Subcutaneous abdominal adipose tissue (tissue), 5 donors: ENCODE results near the gene NAPB.

ENCODE experiments used
- H3K27ac ChIP-seq: one replicate; pipeline ENCODE4 v1.7.0; 2013; ENCODE audit warnings: low read depth, mild to moderate bottlenecking, inconsistent platforms, low read length, moderate library complexity
- H3K27me3 ChIP-seq, 5 donors: one replicate each; pipeline ENCODE4 v1.7.0; 2013; ENCODE audit warnings: low read length in 5 of 5, inconsistent platforms in 1 of 5; ENCODE audit not compliant: control insufficient read depth in 5 of 5, insufficient read depth in 4 of 5
- H3K36me3 ChIP-seq, 5 donors: one replicate each; pipeline ENCODE4 v1.7.0; 2013; ENCODE audit warnings: low read length in 5 of 5; ENCODE audit not compliant: control insufficient read depth in 5 of 5, insufficient read depth in 5 of 5
- H3K4me1 ChIP-seq, 5 donors: one replicate each; pipeline ENCODE4 v1.7.0; 2013; ENCODE audit warnings: low read length in 5 of 5, mild to moderate bottlenecking in 3 of 5, moderate library complexity in 1 of 5; ENCODE audit not compliant: control insufficient read depth in 5 of 5, insufficient read depth in 5 of 5
- H3K4me3 ChIP-seq, 5 donors: one replicate each; pipeline ENCODE4 v1.7.0; 2013; ENCODE audit warnings: low read length in 5 of 5, low read depth in 1 of 5
- H3K9ac ChIP-seq, 5 donors: one replicate each; pipeline ENCODE4 v1.7.0; 2013; ENCODE audit warnings: low read length in 5 of 5, mild to moderate bottlenecking in 4 of 5, moderate library complexity in 3 of 5
- H3K9me3 ChIP-seq, 5 donors: one replicate each; pipeline ENCODE4 v1.7.0; 2013; ENCODE audit warnings: low read length in 5 of 5; ENCODE audit not compliant: control insufficient read depth in 5 of 5
- donor health status: healthy.
- donor health status: healthy.
- donor health status: healthy.
- donor health status: healthy.
- donor health status: healthy.

The NAPB gene

DNA sequence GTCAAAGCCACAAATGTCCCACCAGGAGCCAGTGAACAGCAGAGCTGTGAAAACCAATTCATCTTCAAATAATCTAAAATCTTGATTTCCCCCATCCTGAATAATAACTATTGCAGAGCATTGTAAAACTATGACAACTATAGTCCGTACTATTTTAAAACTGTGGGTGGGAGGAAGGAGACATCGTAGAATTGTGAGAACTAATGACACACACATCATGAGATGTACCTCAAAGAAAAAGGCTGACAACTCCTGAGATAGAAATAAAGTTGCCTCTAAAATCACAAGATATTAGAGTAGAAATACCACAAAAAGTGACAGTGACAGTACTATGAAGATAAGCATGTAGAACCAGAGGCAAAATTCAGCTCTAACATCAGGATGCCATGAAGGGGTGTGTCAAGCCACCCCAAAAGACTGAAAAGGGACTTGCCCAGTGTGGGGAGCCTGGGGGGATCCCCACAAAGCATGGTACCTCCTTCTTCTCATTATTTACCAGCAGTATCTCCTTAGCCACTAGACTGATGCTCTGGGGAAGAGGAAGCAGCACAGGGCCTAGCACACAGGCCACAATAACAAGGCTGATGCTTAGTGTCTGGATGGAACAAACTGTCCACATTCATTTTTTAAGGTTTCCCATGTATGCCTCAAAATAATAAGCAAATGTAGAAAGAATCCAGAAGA lies 13.4 kb downstream of the NAPB start:
- Histone ChIP-seq H3K4me3 (no peak overlapping the region), H3K36me3 (peaks cover 0 to under 1% (median 0%) of the 10 kb centered on the region in 5 donors), H3K27ac (no peak overlapping the region), H3K9ac (no peak overlapping the region), H3K4me1 (peaks cover 0 to 19% (median 16%) of the 10 kb centered on the region in 5 donors), H3K9me3 (no peaks in the 10 kb centered on the region), H3K27me3 (no peaks in the 10 kb centered on the region)

DNA sequence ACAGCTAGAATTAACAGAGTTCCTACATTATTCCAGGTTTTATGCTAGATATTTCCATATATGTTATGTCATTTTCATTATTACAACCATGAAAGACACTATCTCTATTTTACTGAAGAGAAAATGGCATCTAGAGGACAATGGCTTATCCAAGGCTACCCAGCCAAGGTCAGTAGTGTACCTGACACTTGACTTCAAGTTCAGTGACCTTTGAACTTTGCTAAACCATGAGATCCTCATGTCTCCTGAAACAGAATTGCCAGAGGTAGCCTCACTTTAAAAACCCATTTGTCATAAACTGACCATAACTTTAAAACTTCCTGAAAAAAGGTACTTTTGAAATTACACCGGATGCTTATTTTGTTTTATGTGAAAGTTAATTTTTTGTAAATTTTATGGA lies 14.4 kb downstream of the NAPB start:
- Histone ChIP-seq H3K36me3 (peaks cover 0 to 8% (median 3%) of the 10 kb centered on the region in 5 donors), H3K4me3 (no peak overlapping the region), H3K9ac (no peak overlapping the region), H3K27ac (no peak overlapping the region), H3K4me1 (peaks cover 0 to 14% (median 10%) of the 10 kb centered on the region in 5 donors), H3K9me3 (no peaks in the 10 kb centered on the region), H3K27me3 (no peaks in the 10 kb centered on the region)

DNA sequence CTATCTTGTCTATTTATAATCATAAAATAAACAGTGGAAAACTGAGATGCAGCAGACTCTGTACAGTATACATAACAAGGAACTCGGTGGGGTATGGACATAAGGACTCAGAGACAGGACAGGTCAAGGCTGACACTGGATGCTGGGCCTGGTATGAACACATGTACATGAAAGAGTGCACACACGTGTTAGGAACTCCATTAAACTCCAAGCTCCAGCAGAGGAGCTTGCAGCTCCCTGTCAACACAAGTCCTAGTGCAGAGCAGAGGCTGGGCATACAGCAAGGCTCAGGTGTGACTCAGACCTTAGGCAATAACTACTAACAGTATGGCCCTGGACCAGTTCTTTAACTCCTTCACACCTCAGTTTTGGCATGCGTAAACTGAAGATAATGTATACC lies 17.1 kb downstream of the NAPB start:
- H3K9me3 ChIP-seq, result no peaks in the 10 kb centered on the region
- H3K36me3 ChIP-seq, result peaks cover 4 to 11% (median 8%) of the 10 kb centered on the region in 5 donors
- no peak overlapping the region for H3K4me3 ChIP-seq
- H3K27me3 ChIP-seq, result no peaks in the 10 kb centered on the region
- H3K9ac ChIP-seq, result peak overlapping the region in 1 of 5 donors; percentile 14
- H3K27ac ChIP-seq, result no peak overlapping the region
- H3K4me1 ChIP-seq, result no peaks in the 10 kb centered on the region

DNA sequence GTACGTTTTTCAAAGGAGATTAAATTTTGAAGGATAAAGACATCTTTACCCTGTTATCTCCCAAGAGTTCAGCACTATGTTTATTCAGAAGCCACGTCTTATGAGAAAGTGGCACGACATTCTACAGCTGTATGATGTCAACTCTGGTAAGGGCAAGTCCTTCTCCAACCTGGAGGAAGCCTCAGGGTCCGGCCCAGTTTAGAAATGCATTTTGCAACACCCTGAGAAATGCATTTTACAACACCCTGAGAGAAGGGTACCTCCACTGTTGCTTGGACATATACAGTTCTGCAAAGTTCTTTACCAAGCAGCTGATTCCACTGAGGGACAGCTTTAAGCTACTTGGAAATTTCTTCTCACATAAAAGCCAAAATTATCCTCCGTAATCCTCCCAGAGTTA lies 17.5 kb downstream of the NAPB start:
- Histone ChIP-seq H3K27ac (no peak overlapping the region), H3K4me3 (no peak overlapping the region), H3K27me3 (no peaks in the 10 kb centered on the region), H3K36me3 (peaks cover 4 to 11% (median 8%) of the 10 kb centered on the region in 5 donors), H3K4me1 (no peaks in the 10 kb centered on the region), H3K9ac (peak overlapping the region in 1 of 5 donors; percentile 14), H3K9me3 (no peaks in the 10 kb centered on the region)

DNA sequence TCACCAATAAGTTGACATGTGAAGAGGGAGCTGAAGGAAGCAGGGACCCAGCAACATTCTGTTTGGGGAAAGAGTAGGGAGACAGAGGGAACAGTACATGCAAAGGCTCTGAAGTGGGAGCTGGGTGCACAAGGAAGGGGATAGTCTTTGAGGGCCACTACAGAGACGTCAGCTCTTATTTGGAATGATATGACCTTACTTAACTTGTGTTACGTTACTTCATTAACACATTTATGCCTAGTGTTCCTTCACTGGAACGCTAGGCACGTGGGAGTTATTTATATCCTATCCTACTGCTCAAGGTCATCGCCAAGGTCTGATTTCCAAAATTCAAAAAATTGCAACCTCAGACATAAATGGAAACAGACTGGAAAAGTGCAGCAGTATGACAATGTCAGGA lies 20.2 kb downstream of the NAPB start:
- H3K4me3 ChIP-seq, result no peak overlapping the region
- no peak overlapping the region for H3K9ac ChIP-seq
- H3K9me3 ChIP-seq, result no peaks in the 10 kb centered on the region
- no peak overlapping the region for H3K27ac ChIP-seq
- peaks cover 4 to 14% (median 9%) of the 10 kb centered on the region in 5 donors for H3K36me3 ChIP-seq
- H3K27me3 ChIP-seq, result no peaks in the 10 kb centered on the region
- H3K4me1 ChIP-seq, result peaks cover 0 to 6% (median 0%) of the 10 kb centered on the region in 5 donors

DNA sequence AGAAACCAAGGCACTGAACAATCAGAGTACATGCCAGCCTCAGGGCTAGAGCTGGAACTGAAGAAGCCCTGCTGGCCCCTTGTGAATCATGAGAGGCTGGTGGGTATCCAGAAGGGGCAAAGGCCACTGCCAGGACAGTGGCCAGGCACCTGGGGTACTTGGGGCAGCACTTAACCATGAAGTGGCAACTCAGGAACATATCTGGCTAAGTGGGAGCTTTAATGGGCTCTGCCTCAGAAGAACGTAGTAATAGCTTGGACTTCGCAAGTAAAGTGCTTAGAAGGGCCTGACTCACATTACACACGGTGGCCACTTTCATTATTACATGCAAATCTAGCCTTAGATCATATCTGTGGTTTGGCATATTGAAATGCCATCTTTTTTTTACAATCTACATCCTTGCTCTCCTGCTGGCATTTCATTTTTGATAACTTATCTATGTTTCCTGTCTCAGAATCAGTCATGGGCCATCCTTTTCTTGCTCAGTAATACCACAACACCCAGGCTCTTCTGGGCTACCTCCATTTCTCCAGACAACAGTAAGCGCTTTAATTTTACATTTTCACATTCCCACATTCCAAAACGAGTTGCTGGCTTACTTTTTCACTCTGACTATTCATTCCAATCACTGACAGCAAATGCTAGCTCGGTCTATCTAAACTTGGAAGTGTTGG lies 21.6 kb downstream of the NAPB start:
- H3K4me1 ChIP-seq, result peaks cover 0 to 6% (median 0%) of the 10 kb centered on the region in 5 donors
- no peak overlapping the region for H3K27ac ChIP-seq
- H3K36me3 ChIP-seq, result peaks cover 10 to 22% (median 15%) of the 10 kb centered on the region in 5 donors
- no peaks in the 10 kb centered on the region for H3K9me3 ChIP-seq
- no peak overlapping the region for H3K9ac ChIP-seq
- no peaks in the 10 kb centered on the region for H3K27me3 ChIP-seq
- H3K4me3 ChIP-seq, result no peak overlapping the region

DNA sequence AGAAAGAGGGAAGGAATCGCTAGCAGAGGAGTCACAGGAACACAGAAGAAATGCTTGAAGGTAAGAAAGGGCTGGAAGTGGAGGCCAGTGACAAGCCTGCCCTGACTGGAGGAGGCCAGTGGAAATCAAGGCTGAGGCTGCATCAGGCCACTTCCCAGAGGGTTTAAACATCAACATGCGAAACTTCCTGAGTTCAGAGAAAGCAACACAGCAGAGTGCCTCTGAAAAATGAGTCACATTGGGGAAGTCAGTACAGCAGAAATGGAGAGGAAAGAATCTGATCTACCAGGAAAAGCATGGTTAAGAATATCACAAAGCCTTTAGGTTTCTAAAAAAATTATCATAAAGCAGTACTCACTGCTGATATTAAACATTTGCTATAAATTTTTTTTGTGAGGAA lies 23.3 kb downstream of the NAPB start:
- no peaks in the 10 kb centered on the region for H3K27me3 ChIP-seq
- H3K4me3 ChIP-seq, result no peak overlapping the region
- no peaks in the 10 kb centered on the region for H3K9me3 ChIP-seq
- peaks cover 0 to 6% (median 0%) of the 10 kb centered on the region in 5 donors for H3K4me1 ChIP-seq
- peaks cover 26 to 35% (median 29%) of the 10 kb centered on the region in 5 donors for H3K36me3 ChIP-seq
- no peak overlapping the region for H3K9ac ChIP-seq
- no peak overlapping the region for H3K27ac ChIP-seq

DNA sequence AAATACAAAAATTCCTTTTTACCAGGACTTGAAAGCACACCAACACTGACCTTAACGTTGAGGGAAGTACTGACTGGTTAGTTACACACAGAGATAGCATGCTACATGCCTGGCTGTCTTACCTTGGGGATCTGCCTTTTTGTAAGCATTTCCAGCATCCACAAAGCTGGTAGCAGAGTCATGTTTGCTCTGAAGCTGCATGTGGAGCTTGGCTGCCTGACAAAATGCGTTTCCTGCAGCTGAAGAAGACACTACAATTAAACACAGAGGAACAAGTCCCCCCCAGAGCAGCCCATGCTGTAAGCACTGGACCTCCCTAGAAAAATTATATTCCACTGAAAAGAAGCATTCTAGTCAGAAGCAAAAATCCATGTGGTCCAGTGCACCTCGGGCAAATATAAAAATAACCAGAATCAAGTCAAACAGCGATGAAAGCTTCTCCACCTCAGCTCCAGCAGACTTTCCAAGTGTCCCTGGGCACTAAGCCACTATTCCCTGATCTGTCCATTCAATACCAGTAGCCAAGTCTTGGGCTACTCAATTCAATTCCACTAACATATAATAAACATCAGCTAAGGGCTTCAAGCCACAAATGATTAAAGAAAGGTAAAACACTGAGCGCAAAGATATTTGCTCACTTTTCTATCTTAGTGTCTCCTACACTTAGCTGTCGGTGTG lies 24.2 kb downstream of the NAPB start:
- no peak overlapping the region for H3K27ac ChIP-seq

DNA sequence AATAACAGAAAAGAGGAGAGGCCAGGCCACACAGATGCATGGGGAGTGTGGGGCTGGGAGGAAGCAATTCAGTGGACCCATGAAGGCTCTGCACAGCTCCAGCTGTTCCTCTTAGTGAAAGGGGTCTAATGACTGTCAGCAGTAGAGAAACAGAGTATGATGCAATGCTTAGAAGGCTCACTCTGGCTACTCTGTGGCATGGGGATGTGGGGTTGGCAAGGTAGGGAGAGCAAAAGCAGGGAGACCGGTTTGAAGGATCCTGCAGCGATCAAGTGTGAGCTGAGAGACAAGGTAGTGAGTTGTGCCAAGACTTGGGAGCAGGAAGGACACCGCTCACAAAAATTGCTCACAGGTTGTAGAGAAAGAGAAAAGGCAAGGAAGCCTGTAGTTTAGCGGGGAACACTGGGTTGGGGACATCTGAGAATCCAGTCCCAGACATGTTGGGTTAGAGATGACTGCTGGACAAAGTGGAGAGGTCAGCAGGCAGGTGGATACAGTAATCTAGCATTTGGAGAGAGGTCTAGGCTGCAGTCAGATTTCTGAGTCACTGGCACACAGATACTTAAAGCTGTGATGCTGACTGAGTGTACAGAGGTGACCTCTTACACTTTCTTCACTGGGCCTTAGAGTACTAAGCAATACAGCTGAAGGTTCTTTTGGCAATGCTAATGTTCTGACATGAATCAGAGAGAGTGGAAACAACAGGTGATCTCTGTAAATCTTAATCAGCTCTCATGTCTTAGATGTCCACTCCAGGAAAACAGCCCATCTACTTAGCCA lies 27.1 kb downstream of the NAPB start:
- H3K27me3 ChIP-seq, result no peaks in the 10 kb centered on the region
- peaks cover 28 to 59% (median 42%) of the 10 kb centered on the region in 5 donors for H3K36me3 ChIP-seq
- no peak overlapping the region for H3K9ac ChIP-seq
- no peak overlapping the region for H3K27ac ChIP-seq
- peaks cover 0 to 6% (median 0%) of the 10 kb centered on the region in 5 donors for H3K4me1 ChIP-seq
- no peak overlapping the region for H3K4me3 ChIP-seq
- H3K9me3 ChIP-seq, result no peaks in the 10 kb centered on the region

More for the DNA sequence above, 24.2 kb downstream of the NAPB start:
- Histone ChIP-seq H3K9me3 (no peaks in the 10 kb centered on the region), H3K4me3 (no peak overlapping the region), H3K27me3 (no peaks in the 10 kb centered on the region), H3K4me1 (peaks cover 0 to 6% (median 0%) of the 10 kb centered on the region in 5 donors), H3K36me3 (peaks cover 18 to 43% (median 36%) of the 10 kb centered on the region in 5 donors), H3K9ac (no peak overlapping the region)
